GM18858 (cell line): Measurements from ENCODE around the gene TRMT6.
A peak's percentile ranks its signal among the peaks of the same experiment; 100 is the strongest.

Experiments
- ATAC-seq: cut with Tn5 transposase; IDR thresholded peaks from one replicate; pipeline ENCODE4 v1.9.1; 2021; ENCODE audit not compliant: unreplicated experiment

TRMT6 gene

GRCh38 chr20:5950271-5951031 is at the start of gene TRMT6, which contains the start of gene MCM8:
TRMT6 (minus strand) TSS chr20:5950533; CDS start chr20:5950405, 128 bp downstream.
MCM8 (plus strand) TSS chr20:5950652; CDS start chr20:5952016, 1,364 bp downstream.
- ATAC-seq = peak; percentile 95

- no peak for ATAC-seq
Observed at GRCh38 chr20:5999783-6000182, 49.5 kb upstream of the TRMT6 start.

GRCh38 chr20:5996765-5997164 is 46.4 kb upstream of the TRMT6 start:
- peak; percentile 93 for ATAC-seq

DNA sequence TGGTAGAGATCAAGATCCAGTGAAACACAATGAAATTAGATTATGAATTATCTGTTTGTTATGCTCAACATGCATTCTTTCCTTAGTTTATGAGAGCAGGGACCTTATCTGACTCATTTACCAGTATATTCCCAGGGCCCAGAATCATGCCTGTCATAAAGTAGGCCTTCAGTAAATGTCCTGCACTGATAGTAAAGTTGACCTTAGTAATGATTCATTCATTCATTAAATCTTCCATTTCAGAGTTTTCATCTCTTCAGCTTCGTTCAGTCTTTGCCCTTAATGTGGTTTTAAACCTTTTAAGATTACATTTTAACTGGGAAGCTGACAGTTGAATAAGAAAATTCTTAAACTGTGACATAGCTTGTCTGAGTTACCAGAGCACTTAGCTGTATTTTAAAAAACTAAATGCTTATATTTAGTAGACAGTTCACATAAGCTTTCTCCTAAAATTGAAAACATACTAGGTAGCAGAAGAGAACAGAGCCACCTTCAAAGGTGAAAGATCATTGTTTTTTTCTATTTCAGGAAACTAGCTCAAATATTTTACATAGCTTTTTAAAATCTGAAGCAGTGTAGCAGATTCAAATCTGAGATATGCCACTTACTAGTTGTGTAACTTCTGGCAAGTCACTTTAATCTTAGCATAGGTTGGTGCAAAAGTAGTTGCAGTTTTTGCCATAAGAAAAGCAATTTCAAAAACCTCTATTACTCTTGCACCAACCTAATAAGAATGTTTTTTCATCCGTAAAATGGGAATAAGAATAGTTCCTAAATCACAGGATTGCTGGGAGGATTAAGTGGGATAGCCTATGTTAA is 41.5 kb upstream of the TRMT6 start:
- ATAC-seq = no peak

GRCh38 chr20:5990946-5991345 is 40.6 kb upstream of the TRMT6 start:
- no peak for ATAC-seq

GRCh38 chr20:5989539-5989938 is 39.2 kb upstream of the TRMT6 start:
- ATAC-seq = no peak

DNA sequence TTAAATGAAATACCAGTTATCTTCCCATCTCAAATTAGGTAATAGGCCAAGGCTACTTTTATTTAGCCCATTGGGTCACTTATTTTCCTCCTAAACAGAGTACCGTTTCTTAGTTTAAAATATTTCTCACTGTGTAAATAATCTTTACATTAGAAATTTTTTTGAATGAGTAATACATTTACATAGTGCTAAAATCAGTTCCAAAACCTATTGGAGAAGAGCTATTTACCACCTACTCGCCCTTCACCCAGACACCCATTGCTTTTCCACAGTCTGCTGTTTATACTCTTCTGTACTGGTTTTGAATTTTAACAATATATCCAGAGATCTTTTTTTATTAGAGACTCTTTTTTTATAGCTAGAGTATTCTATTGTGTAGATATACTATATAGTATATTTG is 37.0 kb upstream of the TRMT6 start:
- ATAC-seq = no peak

DNA sequence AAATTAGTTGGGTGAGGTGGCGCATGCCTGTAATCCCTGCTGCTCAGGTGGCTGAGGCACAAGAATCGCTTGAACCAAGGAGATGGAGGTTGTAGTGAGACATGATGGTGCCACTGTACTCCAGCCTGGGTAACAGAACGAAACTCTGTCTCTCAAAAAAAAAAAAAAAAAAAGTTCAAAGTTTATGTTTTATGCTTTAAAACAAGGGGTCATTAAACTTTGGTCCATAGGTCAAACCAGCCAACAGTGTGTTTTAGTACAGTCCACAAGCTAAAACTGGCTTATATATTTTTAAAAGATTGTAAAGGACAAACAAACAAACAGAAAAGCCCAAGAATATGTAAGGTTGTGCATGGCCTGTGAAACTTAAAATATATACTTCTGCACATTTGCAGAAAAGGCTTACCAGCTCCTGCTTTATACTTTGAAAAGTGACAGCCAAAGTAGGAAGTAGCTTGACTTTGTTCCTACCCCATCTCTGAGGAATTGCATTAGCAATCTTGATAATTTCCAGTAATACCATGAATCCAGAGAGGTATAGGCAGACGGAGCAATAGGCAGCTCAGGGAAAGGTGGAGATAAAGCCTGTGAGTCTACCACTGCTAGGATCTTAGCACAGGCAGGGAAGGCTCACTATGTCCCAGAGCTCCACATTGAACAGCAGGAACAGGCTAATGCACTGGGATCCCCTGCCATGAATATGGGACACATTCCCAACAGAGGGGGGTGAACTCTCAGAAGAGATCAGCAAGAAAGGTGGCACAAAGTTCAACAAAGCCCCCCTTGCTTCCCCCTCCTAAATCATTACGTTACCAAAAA is 30.6 kb upstream of the TRMT6 start:
- ATAC-seq = no peak

DNA sequence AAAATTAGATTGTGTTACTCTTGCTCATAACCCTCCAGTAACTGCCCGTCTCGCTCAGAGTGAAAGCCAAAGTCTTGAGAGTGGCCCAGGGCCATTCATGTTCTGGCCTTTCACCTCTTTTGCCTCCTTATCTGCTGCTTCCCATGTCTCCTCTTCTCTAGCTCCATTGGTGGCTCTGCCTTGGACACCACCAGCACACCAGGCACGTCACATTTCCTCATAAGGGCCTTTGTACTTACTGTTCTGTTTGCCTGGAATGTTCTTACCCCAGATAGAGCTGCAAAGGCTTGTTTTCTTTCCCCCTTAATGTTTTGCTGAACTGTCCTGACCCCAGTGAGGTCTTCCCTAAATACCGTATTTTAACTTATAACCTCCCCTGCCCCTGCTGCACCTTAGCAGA is 29.5 kb upstream of the TRMT6 start:
- no peak for ATAC-seq

DNA sequence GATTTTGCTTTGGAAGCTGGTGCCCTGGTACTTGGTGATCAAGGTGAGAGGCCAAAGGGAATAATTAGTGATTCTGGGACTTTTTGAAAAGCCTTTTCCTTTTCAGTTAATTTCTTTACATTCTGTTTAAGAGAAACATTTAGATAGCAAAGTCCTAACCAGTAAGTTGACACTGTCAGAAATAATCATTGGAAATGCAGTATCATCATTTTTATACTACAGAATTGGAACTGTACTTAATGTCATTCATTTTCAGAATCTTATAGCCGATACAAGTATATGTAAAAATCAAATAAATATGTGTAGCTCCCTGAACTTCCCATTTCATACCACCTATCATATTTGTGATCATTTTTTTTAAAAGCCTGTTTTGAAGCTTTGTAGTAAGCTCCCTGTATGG is 27.6 kb upstream of the TRMT6 start:
- ATAC-seq = no peak

- no peak for ATAC-seq
Observed at GRCh38 chr20:5977223-5977622, 26.9 kb upstream of the TRMT6 start.

- ATAC-seq = no peak
Observed at GRCh38 chr20:5975778-5976177, 25.4 kb upstream of the TRMT6 start.

DNA sequence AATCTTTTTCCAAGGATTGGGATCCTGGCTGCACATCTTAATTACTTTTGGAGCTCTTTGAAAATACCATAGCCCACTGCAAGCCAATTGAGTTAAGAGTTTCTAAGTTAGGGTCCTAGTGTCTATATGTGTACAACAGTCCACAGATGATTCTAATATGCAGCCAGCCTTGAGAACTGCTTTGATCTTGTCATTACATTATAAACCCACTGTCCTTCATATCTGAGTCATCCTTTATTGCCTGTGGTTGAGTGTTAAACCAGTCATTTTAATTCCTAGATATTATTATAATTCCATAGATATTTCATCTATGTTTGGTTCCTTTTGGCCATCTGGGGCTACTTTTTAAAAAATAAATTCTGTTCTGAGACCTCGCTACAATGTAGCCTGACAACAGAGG is 24.2 kb upstream of the TRMT6 start:
- no peak for ATAC-seq

DNA sequence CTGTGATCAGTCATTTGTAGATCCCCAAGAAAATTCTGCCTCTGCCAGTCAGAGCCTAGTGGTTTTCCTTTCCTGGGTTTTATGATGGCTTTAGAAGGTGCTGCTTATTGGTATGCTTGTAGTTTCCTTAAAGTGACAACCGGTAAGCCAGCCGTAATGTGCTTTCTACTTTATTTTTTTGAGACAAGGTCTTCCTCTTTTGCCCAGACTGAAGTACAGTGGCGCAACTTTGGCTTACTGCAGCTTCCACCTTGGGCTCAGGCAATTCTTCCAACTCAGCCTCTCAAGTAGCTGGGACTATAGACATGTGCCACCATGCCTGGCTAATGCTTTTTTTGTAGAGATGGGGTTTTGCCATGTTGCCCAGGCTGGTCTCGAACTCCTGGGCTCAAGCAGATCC is 23.6 kb upstream of the TRMT6 start:
- ATAC-seq = no peak

DNA sequence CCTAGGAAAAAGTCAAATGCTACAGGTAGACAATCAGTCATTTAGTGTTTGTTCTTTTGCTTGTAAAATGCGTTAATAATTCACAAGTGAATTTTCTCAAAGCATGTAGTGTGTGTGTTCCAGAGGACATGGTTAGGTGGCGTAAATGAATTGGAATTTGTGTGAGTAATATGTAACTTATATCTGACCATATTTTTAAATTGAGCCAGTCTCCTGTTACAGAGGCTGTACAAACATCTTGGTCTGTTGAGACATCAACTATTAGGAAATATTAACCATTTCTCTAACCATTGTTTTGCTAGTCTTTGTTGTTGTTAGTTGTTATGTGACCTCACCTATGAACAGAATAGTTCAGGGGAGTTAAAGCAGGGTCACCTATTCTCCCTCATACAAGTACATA is 22.8 kb upstream of the TRMT6 start:
- no peak for ATAC-seq

- ATAC-seq = no peak
Observed at GRCh38 chr20:5971203-5971602, 20.9 kb upstream of the TRMT6 start.

DNA sequence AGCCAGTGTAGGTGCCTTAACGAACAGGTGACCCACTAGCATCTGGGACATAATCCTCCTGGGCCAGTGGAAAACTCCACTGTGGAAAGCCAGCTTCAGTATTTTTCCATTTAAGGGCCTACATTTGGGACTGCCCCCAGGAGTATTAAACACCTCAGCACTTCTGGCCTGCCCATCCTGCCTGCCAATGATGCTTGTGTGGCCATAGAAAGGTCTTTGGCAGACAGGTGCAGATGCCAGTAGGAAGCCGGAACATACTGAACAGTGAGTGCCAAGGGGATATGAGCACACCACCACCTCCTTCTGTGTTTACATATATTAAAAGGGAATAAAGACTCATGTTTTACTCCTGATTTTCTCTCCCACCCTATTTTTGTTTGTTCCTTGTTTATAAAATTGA is 20.0 kb upstream of the TRMT6 start:
- ATAC-seq = no peak

GRCh38 chr20:5969940-5970339 is 19.6 kb upstream of the TRMT6 start:
- ATAC-seq = no peak

- ATAC-seq = no peak
Observed at GRCh38 chr20:5969348-5969935, 19.1 kb upstream of the TRMT6 start.

DNA sequence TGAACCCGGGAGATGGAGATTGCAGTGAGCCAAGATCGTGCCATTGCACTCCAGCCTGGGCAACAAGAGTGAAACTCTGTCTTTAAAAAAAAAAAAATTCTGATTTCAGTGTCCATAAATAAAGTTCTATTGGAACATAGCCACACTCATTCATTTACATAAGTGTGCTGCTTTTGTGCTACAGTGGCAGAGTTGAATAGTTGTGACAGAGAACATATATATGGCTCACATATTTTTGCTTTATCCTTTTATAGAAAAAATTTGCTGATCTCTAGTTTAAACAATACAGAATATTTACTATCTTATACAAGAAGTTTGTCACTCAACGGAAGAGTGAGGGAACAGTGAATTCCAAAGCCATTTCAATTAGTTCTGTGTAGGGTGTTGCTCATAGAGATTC is 18.1 kb upstream of the TRMT6 start:
- no peak for ATAC-seq

GRCh38 chr20:5967469-5967868 is 17.1 kb upstream of the TRMT6 start:
- ATAC-seq = no peak
